Right atrium auricular region (tissue), 2 donors: ENCODE measurements around the gene ABCC5. TPM values are rescaled to one million over a fixed set of nuclear protein-coding genes. Genes with fewer than 3 reads are reported as not detected.
A peak's percentile ranks its signal among the peaks of the same experiment; 100 is the strongest.

Experiments used
- DNase-seq: peaks from one replicate; pipeline ENCODE4 v3.0.0-alpha.2; 2019; ENCODE audit warnings: low spot score
- H3K27ac ChIP-seq, 2 donors: fragments of 200-600 bp; sonication (generic); 1 replicate in 1 of 2; 2 replicates in 1 of 2; pipeline ENCODE4 v1.5.1; 2016 to 2019
- H3K27me3 ChIP-seq, 2 donors: fragments of 200-600 bp; sonication (generic); one replicate each; pipeline versions ENCODE4 v1.5.1 to v1.6.0; 2017 to 2019
- H3K36me3 ChIP-seq: fragments of 200-600 bp; sonication (generic); one replicate; pipeline ENCODE4 v1.5.1; 2016
- H3K4me1 ChIP-seq, 2 donors: fragments of 200-600 bp; sonication (generic); one replicate each; pipeline versions ENCODE4 v1.5.1 to v1.6.0; 2017 to 2019
- H3K4me3 ChIP-seq, 2 donors: fragments of 200-600 bp; sonication (generic); 1 replicate in 1 of 2; 2 replicates in 1 of 2; pipeline ENCODE4 v1.5.1; 2017 to 2019; ENCODE audit warnings: mild to moderate bottlenecking in 1 of 2, moderate library complexity in 1 of 2
- H3K9me3 ChIP-seq, 2 donors: fragments of 200-600 bp; sonication (generic); one replicate each; pipeline ENCODE4 v1.5.1; 2019
- CTCF ChIP-seq, 2 donors: fragments of 200-600 bp; sonication (generic); IDR thresholded peaks; one replicate each; pipeline ENCODE4 v1.5.1; 2019; ENCODE audit warnings: antibody characterized with exemption in 2 of 2
- total RNA-seq, 2 donors: library from RNA; depleted of rRNA; stranded (reverse); fragments of >200 nt; gene quantifications; one replicate each; pipeline ENCODE4 v1.1.0, GENCODE V29; 2016

The ABCC5 gene
- total RNA-seq, 2 donors from 2014 or later: 17.5 to 23.1 TPM

GRCh38 chr3:183898028-183898431, 119.7 kb downstream of the ABCC5 start:
- H3K9me3 ChIP-seq: no peaks in the 10 kb centered on the region
- TF ChIP-seq CTCF (IDR thresholded peaks at IDR 0.05): no peak
- no peaks in the 10 kb centered on the region for H3K36me3 ChIP-seq
- H3K27ac ChIP-seq: no peak overlapping the region
- no peak overlapping the region for H3K4me3 ChIP-seq
- no peaks in the 10 kb centered on the region for H3K4me1 ChIP-seq
- DNase-seq: no peak
- no peaks in the 10 kb centered on the region for H3K27me3 ChIP-seq

GRCh38 chr3:183897606-183898005, 120.1 kb downstream of the ABCC5 start:
- Histone ChIP-seq H3K4me1 (no peaks in the 10 kb centered on the region), H3K27ac (no peak overlapping the region), H3K36me3 (no peaks in the 10 kb centered on the region), H3K9me3 (no peaks in the 10 kb centered on the region), H3K4me3 (no peak overlapping the region), H3K27me3 (no peaks in the 10 kb centered on the region)
- no peak for TF ChIP-seq CTCF (IDR thresholded peaks at IDR 0.05)
- DNase-seq: no peak

GRCh38 chr3:183896610-183897009, 121.1 kb downstream of the ABCC5 start:
- H3K9me3 ChIP-seq: no peaks in the 10 kb centered on the region
- TF ChIP-seq CTCF (IDR thresholded peaks at IDR 0.05): no peak
- H3K4me3 ChIP-seq: no peak overlapping the region
- no peaks in the 10 kb centered on the region for H3K27me3 ChIP-seq
- DNase-seq: no peak
- H3K27ac ChIP-seq: no peak overlapping the region
- H3K4me1 ChIP-seq: no peaks in the 10 kb centered on the region
- no peaks in the 10 kb centered on the region for H3K36me3 ChIP-seq

GRCh38 chr3:183896184-183896583, 121.5 kb downstream of the ABCC5 start:
- H3K36me3 ChIP-seq: no peaks in the 10 kb centered on the region
- H3K27me3 ChIP-seq: no peaks in the 10 kb centered on the region
- no peaks in the 10 kb centered on the region for H3K4me1 ChIP-seq
- TF ChIP-seq CTCF (IDR thresholded peaks at IDR 0.05): no peak
- no peaks in the 10 kb centered on the region for H3K9me3 ChIP-seq
- no peak for DNase-seq
- no peak overlapping the region for H3K4me3 ChIP-seq
- H3K27ac ChIP-seq: no peak overlapping the region

- H3K9me3 ChIP-seq: no peaks in the 10 kb centered on the region
- H3K27me3 ChIP-seq: no peaks in the 10 kb centered on the region
- TF ChIP-seq CTCF (IDR thresholded peaks at IDR 0.05): no peak
- no peaks in the 10 kb centered on the region for H3K4me1 ChIP-seq
- H3K27ac ChIP-seq: no peak overlapping the region
- no peaks in the 10 kb centered on the region for H3K36me3 ChIP-seq
- no peak overlapping the region for H3K4me3 ChIP-seq
- no peak for DNase-seq
Measured at GRCh38 chr3:183895774-183896173, 121.9 kb downstream of the ABCC5 start.

GRCh38 chr3:183895296-183895695, 122.4 kb downstream of the ABCC5 start:
- H3K4me3 ChIP-seq: no peak overlapping the region
- no peak for DNase-seq
- H3K27me3 ChIP-seq: no peaks in the 10 kb centered on the region
- H3K4me1 ChIP-seq: no peaks in the 10 kb centered on the region
- no peaks in the 10 kb centered on the region for H3K9me3 ChIP-seq
- no peak overlapping the region for H3K27ac ChIP-seq
- TF ChIP-seq CTCF (IDR thresholded peaks at IDR 0.05): peak; percentile 75 to 83
- H3K36me3 ChIP-seq: no peaks in the 10 kb centered on the region
